Activated naive CD8-positive, alpha-beta T cell treated with anti-CD3 and anti-CD28 coated beads, Interleukin-2, amount 10 ng/mL, durations not matched to agents 7 days and 5 days (primary cell): ENCODE results near the gene HNRNPH1. TPM values are rescaled to one million over a fixed set of nuclear protein-coding genes. Genes with fewer than 3 reads are reported as not detected.
"Not testable (repeated sequence)": the region's sequence is repeated elsewhere in the genome, so short reads cannot be mapped to it uniquely, and the experiment has no call there.

Experiments
- ATAC-seq: fragments of 150-1000 bp; cut with Tn5 transposase; one replicate; pipeline ENCODE4 v1.10.0; 2021; ENCODE audit warnings: low read depth, moderate library complexity
- POLR2A ChIA-PET: fragments of 350-600 bp; sonication (Branson Sonifier 250); formaldehyde crosslinking; loops from one replicate; lab custom pipeline; 2021; ENCODE audit warnings: antibody characterized with exemption; lab: Charles Lee
- DNase-seq: peaks from one replicate; pipeline ENCODE4 v3.0.0; 2021
- H3K27ac Mint-ChIP-seq: one replicate; pipeline ENCODE4 v1.8.0; 2022; ENCODE audit warnings: mild to moderate bottlenecking, mixed read lengths
- H3K27me3 Mint-ChIP-seq: one replicate; pipeline ENCODE4 v1.8.0; 2022; ENCODE audit warnings: mild to moderate bottlenecking, moderate library complexity, mixed read lengths
- H3K36me3 Mint-ChIP-seq: one replicate; pipeline ENCODE4 v1.8.0; 2021; ENCODE audit warnings: mild to moderate bottlenecking, mixed read lengths
- H3K4me1 Mint-ChIP-seq: one replicate; pipeline ENCODE4 v1.8.0; 2021; ENCODE audit warnings: mixed read lengths
- H3K4me3 Mint-ChIP-seq: one replicate; pipeline ENCODE4 v1.8.0; 2022; ENCODE audit warnings: mild to moderate bottlenecking, moderate library complexity, mixed read lengths
- H3K9me3 Mint-ChIP-seq: one replicate; pipeline ENCODE4 v1.8.0; 2021; ENCODE audit warnings: mixed read lengths
- total RNA-seq, 2 experiments: library from RNA; stranded (reverse); gene quantifications; one replicate each; pipeline ENCODE4 v1.2.3, GENCODE V29; 2021

The HNRNPH1 gene
- total RNA-seq, result 1,000 to 10,000 TPM; 1,103 to 1,162 TPM

- Mint-ChIP-seq H3K36me3 (peaks cover 39% of the 10 kb centered on the region), H3K4me3 (peak within 1 kb of the TSS; percentile 100), H3K27ac (peak within 1 kb of the TSS; percentile 100), H3K4me1 (peaks cover 36% of the 10 kb centered on the region), H3K27me3 (no peaks in the 10 kb centered on the region), H3K9me3 (no peaks in the 10 kb centered on the region)
- ATAC-seq, result peak; percentile 77
- DNase-seq, result peak; percentile 95
- POLR2A ChIA-PET, result interaction anchor here (0.5 to 7.3 kb wide), 33 partner anchors 9 to 1388 kb away, joined by 3 to 144 read pairs (median 4); partner anchors contain the start of genes CANX, MAML1 and RUFY1
These were observed at the start of gene HNRNPH1 for GRCh38 chr5:179623003-179623905. Gene HNRNPH1, minus strand, starts transcription at chr5:179623671. Its CDS starts 538 bp downstream, at chr5:179623133.

GRCh38 chr5:179668391-179668790 is 44.9 kb upstream of the HNRNPH1 start:
- Mint-ChIP-seq H3K27me3 (no peaks in the 10 kb centered on the region), H3K27ac (no peak overlapping the region), H3K4me3 (no peak overlapping the region), H3K4me1 (peaks cover 5% of the 10 kb centered on the region), H3K36me3 (peaks cover 6% of the 10 kb centered on the region), H3K9me3 (no peaks in the 10 kb centered on the region)
- ATAC-seq, result peak; percentile 56
- no peak for DNase-seq
- POLR2A ChIA-PET, result interaction anchor here (0.9 kb wide), 1 partner anchor 9 kb away, joined by 5 read pairs; no protein-coding TSS in a partner anchor

GRCh38 chr5:179661647-179662046 is 38.2 kb upstream of the HNRNPH1 start:
- H3K4me3 Mint-ChIP-seq, H3K4me1 Mint-ChIP-seq, H3K36me3 Mint-ChIP-seq, H3K27me3 Mint-ChIP-seq, DNase-seq, POLR2A ChIA-PET, H3K27ac Mint-ChIP-seq, H3K9me3 Mint-ChIP-seq, ATAC-seq: not testable (repeated sequence)

GRCh38 chr5:179658179-179658856 is 34.8 kb upstream of the HNRNPH1 start:
- peak overlapping the region; percentile 87 for H3K4me3 Mint-ChIP-seq
- peak; percentile 73 for ATAC-seq
- H3K9me3 Mint-ChIP-seq, H3K27me3 Mint-ChIP-seq, H3K27ac Mint-ChIP-seq, H3K4me1 Mint-ChIP-seq, H3K36me3 Mint-ChIP-seq, POLR2A ChIA-PET: not testable (repeated sequence)
- peak; percentile 34 for DNase-seq

- H3K9me3 Mint-ChIP-seq, H3K4me1 Mint-ChIP-seq, H3K27ac Mint-ChIP-seq, POLR2A ChIA-PET, H3K4me3 Mint-ChIP-seq, H3K27me3 Mint-ChIP-seq, H3K36me3 Mint-ChIP-seq: not testable (repeated sequence)
- DNase-seq (peak; percentile 41), ATAC-seq (peak; percentile 94)
These were observed 34.1 kb upstream of the HNRNPH1 start for GRCh38 chr5:179657302-179658178.

- H3K27ac Mint-ChIP-seq, DNase-seq, H3K27me3 Mint-ChIP-seq, H3K4me1 Mint-ChIP-seq, H3K9me3 Mint-ChIP-seq, H3K4me3 Mint-ChIP-seq, H3K36me3 Mint-ChIP-seq, ATAC-seq: not testable (repeated sequence)
- POLR2A ChIA-PET, result interaction anchor here (1.0 kb wide), 1 partner anchor 30 kb away, joined by 3 read pairs; the partner anchor contains the start of gene HNRNPH1
These were observed 29.7 kb upstream of the HNRNPH1 start for GRCh38 chr5:179653135-179653534.

- POLR2A ChIA-PET, ATAC-seq: not testable (repeated sequence)
These were observed 26.8 kb upstream of the HNRNPH1 start for GRCh38 chr5:179650245-179650644.

GRCh38 chr5:179649166-179649703 is 25.8 kb upstream of the HNRNPH1 start:
- H3K4me3 Mint-ChIP-seq, H3K9me3 Mint-ChIP-seq, H3K4me1 Mint-ChIP-seq, POLR2A ChIA-PET, ATAC-seq, H3K27me3 Mint-ChIP-seq, H3K27ac Mint-ChIP-seq, H3K36me3 Mint-ChIP-seq, DNase-seq: not testable (repeated sequence)

More at GRCh38 chr5:179650245-179650644, 26.8 kb upstream of the HNRNPH1 start:
- H3K27me3 Mint-ChIP-seq, H3K4me1 Mint-ChIP-seq, DNase-seq, H3K36me3 Mint-ChIP-seq, H3K9me3 Mint-ChIP-seq, H3K27ac Mint-ChIP-seq, H3K4me3 Mint-ChIP-seq: not testable (repeated sequence)

- POLR2A ChIA-PET, result no interaction called here
These were observed 24.9 kb upstream of the HNRNPH1 start for GRCh38 chr5:179648410-179648809.

GRCh38 chr5:179644766-179645165 is 21.3 kb upstream of the HNRNPH1 start:
- H3K27me3 Mint-ChIP-seq, H3K9me3 Mint-ChIP-seq, H3K4me1 Mint-ChIP-seq, ATAC-seq, H3K36me3 Mint-ChIP-seq, DNase-seq, H3K27ac Mint-ChIP-seq, H3K4me3 Mint-ChIP-seq, POLR2A ChIA-PET: not testable (repeated sequence)

More at GRCh38 chr5:179648410-179648809, 24.9 kb upstream of the HNRNPH1 start:
- no peak overlapping the region for H3K4me3 Mint-ChIP-seq
- ATAC-seq (no peak), DNase-seq (no peak)
- H3K4me1 Mint-ChIP-seq, result no peaks in the 10 kb centered on the region
- H3K36me3 Mint-ChIP-seq, result no peaks in the 10 kb centered on the region
- no peaks in the 10 kb centered on the region for H3K9me3 Mint-ChIP-seq
- H3K27ac Mint-ChIP-seq, result no peak overlapping the region
- H3K27me3 Mint-ChIP-seq, result peaks cover 4% of the 10 kb centered on the region

GRCh38 chr5:179643141-179643920 is 19.9 kb upstream of the HNRNPH1 start:
- POLR2A ChIA-PET, result not testable (repeated sequence)

GRCh38 chr5:179642626-179643025 is 19.2 kb upstream of the HNRNPH1 start:
- POLR2A ChIA-PET, H3K27me3 Mint-ChIP-seq, H3K4me1 Mint-ChIP-seq, H3K27ac Mint-ChIP-seq, H3K9me3 Mint-ChIP-seq, ATAC-seq, H3K36me3 Mint-ChIP-seq, H3K4me3 Mint-ChIP-seq, DNase-seq: not testable (repeated sequence)

More at GRCh38 chr5:179643141-179643920, 19.9 kb upstream of the HNRNPH1 start:
- not testable (repeated sequence) for H3K36me3 Mint-ChIP-seq, H3K4me1 Mint-ChIP-seq, H3K27ac Mint-ChIP-seq, ATAC-seq, H3K27me3 Mint-ChIP-seq, DNase-seq, H3K9me3 Mint-ChIP-seq, H3K4me3 Mint-ChIP-seq
